OCI-M2 (cell line): ENCODE data around the gene KCNK2.

Source experiments
- DNase-seq: peaks from one replicate; lab custom pipeline; 2025; ENCODE audit not compliant: unreplicated experiment; lab: John Stamatoyannopoulos, UW

Gene KCNK2, protein sequence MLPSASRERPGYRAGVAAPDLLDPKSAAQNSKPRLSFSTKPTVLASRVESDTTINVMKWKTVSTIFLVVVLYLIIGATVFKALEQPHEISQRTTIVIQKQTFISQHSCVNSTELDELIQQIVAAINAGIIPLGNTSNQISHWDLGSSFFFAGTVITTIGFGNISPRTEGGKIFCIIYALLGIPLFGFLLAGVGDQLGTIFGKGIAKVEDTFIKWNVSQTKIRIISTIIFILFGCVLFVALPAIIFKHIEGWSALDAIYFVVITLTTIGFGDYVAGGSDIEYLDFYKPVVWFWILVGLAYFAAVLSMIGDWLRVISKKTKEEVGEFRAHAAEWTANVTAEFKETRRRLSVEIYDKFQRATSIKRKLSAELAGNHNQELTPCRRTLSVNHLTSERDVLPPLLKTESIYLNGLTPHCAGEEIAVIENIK

DNA sequence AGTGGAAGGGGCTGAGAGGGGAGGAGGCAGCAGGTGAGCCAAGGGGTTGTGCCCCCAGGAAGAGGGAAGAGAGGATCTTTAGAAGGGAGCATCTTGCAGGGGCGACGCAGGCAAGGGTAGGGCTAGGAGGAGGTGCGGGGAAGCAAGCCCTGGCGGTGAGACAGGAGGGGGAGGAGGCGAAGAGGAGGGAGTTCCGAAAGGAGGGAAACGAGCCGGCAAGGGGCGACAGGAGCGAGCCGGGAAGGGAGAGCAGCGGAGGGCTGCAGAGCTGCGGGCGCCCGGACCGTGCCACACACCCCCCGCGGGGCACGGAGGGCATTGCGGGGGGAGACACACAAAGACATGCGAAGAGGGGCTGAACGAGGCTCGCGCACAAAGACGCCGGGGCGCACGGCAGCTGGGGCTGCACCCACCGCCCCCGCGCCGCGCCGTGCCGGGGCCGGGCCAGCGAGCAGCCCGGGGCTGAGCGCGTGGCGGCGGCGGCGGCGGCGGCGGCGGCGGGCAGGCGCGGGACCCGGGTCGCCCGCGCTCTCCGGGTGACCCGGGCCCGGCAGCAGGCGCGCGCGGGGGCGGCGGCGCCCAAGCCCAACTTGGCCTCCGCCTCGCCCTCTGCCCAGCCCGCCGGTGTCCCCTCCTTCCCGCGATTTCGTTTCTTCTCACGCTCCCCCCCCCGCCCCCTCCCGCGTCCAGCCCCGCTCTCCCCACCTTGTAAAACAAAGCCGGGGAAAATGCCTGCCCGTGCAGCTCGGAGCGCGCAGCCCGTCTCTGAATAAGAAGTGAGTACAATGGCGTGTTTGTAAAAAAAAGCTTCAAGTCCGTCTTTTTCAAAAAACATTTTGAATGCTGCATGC is at the start of gene KCNK2:
Gene KCNK2 (plus strand): TSS at position 206 of the 851 bp plus-strand sequence. CDS start 649 bp downstream, outside the sequence.
- DNase-seq, result no peak

DNA sequence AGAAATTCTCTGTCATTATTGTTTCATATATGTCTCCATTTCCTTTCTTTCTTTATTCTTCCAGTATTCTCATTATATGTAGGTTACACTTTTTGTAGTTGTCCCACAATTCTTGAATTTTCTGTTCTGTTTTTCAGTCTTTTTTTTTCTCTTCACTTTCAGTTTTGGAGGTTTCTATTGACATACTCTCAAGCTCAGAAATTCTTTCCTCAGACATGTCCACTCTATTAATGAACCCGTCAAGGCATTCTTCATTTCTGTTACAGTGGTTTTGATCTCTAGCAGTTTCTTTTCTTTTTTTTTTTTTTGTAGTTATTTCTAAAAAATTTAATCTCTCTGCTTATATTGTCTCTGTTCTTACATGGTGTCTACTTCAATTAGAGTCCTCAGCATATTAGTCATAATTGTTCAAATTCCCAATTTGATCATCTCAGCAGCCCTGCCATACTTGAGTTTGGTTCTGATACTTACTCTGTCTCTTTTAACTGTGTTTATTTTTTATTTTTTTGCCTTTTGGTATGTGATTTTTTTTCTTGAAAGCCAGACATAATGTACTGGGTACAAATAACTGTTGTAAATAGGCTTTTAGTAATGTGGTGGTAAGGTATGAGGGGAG is 49.5 kb upstream of the KCNK2 start:
- DNase-seq, result no peak

DNA sequence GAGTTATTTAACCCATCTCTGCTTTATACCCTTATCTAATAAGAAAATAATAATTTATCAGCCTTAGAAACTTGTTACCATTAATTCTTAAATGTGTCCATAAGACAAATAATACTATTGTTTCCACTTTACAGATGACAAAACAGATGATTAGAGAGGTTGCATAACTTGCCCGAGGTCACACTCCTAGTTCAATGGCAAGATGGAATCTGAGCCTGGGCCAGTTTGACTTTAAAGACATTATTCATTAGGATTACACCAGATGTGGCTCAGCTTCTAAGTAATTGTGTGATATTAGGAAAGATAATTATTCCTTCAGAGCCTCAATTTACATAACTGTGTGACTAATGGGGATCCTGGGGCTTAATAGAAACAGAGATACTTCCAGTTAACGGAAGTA is 42.3 kb upstream of the KCNK2 start:
- DNase-seq, result no peak

DNA sequence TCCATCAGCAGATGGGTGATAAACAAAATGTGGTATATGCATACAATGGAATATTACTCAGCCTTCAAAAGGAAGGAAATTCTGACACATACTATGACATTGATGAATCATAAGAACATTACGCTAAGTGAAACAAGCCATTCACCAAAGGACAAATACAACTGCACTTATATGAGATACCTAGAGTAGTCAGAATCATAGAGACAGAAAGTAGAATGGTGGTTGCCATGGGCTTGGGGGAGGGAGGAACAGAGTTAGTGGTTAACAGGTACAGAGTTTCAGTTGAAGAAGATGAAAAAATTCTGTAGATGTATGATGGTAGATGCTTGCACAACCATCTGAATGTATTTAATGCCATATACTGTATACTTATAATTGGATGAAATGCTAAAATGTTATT is 39.1 kb upstream of the KCNK2 start:
- DNase-seq, result no peak

DNA sequence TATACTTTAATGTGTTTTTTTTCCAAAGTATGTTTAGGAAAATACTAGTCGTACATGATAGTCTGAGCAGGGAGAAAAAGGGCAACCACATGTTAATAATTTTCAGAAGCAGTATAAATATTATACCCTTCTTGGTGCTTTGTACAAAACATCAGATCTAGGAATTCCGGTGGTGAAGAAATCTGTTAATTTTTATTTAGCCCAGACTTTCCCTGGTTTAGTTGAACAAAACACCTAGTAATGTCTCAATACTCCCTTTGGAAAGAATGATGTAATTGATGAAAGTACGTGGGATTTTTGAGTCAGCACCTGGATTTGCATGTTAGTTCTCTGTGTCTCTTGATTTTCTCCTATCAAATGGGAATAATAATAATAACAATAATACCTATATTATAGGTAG is 38.4 kb upstream of the KCNK2 start:
- no peak for DNase-seq

DNA sequence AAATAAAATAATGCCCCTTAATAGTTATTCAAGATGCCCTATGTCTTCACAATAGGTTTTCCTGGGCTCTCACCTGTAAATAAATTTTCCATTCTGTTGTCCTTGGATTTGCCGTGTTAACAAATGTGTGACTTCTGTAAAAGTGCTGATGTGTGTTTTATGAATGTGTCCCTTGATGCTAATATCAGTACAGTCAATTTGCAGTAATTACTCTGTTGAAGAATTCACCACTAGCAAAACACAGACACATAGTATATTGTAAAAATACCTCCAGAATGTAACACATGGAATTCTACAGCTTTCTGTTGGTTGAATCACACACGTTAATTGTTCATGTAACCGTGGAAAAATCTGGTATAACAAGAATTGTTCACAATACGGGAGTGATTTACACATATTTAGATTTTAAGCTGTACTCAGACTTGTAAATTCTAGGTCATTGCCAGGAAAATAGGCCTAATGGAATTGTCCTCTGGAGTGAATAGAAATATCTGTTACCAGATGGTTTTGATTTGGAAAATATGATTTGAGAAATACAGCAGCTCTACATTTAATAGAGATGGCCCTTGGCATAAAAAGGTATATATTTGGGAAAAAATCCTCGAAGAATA is 36.7 kb upstream of the KCNK2 start:
- no peak for DNase-seq

DNA sequence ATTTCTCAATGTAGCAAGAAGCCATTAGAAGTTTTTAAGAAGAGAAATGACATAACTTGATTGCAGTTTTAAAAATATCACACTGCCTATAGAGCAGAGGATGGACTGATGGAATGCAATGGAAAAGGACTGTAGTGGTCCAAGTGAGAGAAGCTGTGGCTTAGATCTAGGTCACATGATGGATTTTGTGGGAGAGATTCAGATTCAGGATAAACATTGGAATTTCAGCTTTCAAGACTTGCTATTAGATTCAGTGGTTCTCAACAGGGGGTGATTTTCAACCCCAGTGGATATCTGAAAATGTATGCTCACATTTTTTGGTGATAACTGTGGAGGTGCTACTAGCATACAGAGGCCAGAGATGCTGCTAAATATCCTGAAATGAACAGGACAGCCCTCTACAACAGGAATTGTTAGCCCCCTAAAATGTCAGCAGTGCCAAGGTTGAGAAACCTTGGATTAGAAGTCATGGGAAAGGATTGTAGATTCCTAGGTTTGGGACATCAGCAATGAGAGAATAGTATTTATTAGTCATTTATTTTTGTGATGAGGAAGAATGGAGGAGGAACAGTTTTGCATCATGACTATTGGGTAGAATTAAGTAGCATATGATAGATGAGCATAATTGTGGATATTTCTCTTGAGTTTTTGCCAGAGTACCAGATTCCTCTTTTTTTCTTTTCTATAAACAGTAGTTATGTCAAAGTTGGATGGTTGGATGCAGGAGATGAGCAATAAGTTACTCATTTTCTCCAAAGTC is 30.1 kb upstream of the KCNK2 start:
- DNase-seq, result no peak

DNA sequence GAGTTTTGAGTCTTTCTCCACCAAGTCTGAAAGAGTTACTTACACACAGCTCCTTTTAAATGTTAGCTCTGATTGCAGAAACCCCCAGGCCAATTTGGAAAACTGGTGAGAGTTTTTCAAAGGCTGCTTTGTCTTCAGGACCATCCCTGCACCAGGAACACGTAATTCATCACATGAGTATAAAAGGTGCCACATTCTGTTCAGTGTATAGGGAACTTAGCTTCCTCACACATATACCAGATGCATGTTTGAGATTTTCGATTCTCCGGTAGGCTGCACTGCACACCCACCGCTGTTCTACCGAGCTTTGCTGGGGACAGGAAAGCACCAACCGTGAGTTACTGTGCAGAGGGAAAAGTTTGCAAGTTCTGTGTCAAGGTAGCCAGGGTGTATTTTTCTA is 28.3 kb upstream of the KCNK2 start:
- DNase-seq, result no peak

DNA sequence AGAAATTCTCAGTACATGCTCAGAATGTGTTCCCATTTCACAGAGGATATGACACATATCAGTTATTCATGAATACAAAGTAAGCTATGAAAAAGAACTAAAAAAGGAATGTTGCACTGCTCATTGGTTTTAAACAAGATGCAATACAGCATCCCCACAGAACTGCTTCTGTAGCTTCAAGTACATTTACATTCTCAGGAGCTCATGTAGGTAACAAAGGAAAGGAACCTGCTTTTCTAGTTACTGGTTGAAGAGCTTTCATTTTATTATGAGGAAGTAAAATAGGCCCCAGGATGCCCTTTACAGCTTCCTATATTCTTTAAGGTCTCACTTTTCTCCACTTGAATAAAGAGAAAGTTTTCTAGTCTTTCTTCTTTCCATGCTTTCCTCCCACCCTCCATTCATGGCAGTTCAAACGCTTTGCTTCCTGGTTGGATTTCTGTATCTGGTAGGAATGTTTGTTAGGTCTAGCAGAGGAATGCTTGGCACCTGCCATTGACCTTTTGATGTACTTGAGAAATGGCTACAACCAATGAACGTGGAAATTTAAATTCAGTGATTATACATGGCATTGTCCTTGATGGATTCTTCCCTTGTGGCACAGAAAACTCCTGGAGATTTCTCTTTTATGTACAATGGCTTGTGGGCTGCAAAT is 27.1 kb upstream of the KCNK2 start:
- no peak for DNase-seq

DNA sequence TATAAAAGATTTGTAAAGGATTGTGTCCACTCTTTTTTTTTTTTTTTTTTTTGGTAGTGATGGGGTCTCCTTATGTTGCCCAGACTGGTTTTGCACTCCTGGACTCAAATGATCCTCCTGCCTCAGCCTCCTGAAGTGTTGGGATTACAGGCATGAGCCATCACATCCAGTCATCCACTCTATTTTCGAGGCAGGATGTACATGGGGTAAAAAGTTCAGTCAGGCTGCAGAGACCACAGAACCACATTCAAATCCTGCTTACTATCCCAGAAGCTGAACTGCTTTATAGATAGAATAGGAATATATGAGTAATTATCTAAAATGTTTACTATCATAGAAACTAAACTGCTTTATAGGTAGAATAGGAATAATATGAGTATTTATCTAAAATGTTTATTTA is 26.0 kb upstream of the KCNK2 start:
- no peak for DNase-seq

DNA sequence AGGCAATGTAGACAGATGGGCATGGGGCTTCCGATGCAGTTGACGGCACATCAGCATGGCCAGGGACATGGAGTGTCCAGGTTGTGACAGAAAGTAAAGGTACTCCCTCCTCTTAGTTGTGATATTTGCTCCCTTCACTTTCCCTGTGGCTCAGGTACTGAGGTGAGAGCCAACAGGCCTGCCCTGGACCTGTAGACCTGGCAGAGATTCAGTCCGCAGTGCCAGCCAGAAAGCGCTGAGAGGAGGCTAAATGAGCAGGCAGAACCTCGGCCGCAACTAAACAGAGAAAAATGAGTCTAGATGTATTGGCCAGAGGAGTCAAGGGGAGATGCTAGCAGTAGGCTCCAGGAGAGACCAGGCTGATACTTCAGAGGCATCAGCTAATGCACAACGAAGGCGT is 22.6 kb upstream of the KCNK2 start:
- no peak for DNase-seq

DNA sequence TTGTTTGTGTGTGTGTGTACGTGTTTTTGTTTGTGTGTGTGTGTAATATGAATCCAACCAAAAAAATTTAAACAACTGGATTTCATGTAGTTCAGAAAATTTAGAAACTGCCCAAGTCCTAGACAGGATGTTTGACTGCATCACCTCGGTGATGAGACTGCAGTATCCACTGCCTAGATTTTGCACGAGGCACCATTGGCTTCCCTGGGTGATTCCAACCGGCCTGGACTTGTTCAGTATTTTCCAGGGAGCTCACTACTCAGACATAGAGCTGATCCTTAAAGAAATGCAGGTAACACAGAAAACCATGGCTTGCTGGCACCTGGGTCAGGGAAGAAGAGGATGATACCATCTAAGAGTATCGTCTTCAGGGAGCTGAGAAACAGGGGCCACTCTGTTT is 18.2 kb upstream of the KCNK2 start:
- no peak for DNase-seq

DNA sequence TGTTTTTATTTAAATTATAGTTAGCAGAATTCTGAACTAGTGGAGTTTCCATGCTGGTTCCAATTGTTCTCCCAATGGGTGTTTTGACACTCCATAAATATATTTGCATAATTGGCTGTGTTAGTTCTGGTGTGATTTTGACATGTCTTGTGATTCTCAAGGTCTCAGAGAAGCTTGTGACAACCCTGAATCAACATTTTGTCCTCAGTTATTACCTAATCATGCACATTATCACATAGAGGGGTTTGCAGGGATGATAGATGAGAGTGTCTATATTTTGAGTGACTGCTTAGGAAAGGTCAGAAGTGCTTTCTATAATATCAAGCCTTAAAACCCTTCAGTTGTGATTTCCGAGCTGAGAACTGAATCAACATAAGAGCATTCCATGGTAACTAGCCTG is 11.5 kb upstream of the KCNK2 start:
- DNase-seq, result no peak

DNA sequence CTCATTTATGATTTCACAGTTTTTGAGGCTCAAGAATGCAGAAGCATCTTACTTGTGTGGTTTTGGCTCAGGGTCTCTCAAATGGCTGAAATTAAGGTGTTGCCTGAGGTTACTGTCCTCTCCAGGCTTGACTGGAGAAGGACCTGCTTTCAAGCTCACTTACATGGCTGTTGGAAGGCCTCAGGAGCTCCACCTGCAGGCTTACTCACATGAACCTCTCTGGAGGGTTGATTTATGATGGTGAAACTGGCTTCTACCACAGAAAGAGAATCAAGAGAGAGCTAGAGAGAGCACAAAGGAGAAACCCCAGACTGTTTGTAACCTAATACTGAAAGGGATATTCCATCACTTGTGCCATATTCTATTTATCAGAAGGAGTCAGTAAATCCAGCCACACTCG is 6.2 kb upstream of the KCNK2 start:
- no peak for DNase-seq

DNA sequence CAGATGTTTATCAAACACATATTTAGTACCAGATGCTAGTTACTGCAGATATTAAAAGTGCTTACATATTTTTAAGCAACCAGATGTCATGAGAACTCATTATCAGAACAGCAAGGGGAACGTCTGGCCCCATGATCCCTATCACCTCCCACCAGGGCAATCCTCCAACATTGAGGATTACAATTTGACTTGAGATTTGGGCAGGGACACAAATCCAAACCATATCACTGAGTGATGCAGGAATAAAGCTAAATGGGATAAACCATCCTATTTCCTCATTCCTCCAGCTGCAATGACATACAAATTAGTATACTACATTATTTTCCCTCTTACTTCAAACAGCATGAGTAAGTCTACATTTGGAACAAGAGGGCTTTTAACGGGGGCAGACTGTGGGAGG is 3.1 kb upstream of the KCNK2 start:
- no peak for DNase-seq

DNA sequence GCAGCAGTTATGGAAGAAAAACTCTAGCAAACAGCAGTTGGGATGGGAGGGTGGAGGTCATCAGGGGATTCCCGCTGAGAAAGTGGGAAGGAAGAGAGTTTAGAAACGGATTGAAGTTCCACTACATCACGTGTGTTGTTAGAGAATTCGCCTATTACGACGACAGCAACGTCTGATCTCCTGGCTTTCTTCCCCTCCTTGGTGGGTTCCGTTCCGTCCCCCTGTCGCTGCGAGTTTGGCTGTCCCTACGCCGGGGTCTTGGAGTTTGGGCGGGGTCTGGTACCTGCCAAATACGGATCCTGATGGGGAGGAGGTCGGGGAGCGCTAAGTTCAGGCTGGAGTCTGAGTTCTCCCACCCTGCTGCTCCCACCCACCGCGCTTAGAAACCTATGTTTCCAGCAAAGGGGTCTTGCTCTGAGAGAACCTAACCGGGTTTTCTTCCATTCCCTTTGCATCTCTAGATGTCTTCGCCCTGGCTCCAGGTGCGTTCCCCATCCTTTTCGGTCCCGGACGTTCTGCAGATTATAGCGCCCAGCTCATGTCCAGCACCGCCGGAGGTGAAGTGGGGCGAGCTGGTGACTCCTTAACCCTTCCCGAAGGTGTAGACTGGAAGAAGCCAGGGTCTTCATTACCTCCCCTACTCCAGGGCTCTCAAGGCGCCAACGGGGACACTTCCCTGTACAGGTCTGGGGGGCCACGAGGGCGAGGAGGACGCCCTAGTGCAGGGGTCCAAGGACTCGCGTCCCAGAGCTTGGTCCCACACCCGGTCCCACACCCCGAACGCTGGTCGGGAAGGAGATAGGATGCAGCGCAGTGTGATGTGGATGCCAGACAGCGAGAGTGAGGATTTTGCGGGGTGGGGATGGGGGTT is 641 bp upstream of the KCNK2 start:
- DNase-seq, result no peak

DNA sequence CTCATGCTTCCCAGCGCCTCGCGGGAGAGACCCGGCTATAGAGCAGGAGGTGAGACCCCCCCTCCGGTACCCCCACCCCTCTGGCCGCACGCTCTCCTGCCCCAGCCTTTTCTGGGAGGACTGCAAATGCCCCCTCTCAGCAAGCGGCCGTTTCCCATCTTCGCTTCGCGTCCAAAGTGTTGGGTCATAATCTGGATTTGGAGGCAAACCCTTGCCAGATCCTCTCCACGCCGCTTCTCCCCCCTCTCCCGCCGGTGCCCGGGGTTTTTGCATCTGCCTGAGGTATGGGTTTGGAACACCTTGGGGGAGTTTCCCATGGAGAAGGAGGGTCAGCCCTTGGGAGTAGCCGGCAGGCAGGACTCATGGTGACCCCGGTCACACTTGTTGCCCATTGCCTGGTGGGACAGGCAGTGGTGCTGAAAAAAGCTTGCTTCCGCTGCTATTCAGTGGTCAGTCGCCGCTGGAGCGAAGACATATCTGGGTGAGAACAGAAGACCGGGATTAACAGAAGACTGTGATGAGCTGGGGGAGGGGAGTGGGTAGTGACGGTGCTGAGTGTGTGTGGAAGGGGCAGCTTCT is 935 bp downstream of the KCNK2 start:
- DNase-seq, result no peak

DNA sequence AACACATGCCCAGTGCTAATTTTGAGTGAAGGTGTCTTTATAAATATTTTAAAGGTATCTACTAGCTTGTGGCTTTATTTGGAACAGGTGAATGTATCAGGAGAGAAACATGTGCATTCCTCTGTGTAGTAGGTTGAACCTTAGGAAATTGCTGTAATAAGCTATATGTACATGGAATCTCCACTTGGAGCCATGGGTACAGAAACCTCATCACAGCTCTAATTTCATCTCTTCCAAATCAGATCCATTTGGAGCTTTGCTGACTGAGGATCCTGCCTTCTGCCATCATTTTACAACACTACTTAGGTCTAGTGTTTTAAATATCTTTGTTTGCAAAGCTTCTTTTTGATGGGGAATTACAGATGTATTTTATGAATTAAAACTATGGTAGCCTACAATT is 2.1 kb downstream of the KCNK2 start:
- no peak for DNase-seq

DNA sequence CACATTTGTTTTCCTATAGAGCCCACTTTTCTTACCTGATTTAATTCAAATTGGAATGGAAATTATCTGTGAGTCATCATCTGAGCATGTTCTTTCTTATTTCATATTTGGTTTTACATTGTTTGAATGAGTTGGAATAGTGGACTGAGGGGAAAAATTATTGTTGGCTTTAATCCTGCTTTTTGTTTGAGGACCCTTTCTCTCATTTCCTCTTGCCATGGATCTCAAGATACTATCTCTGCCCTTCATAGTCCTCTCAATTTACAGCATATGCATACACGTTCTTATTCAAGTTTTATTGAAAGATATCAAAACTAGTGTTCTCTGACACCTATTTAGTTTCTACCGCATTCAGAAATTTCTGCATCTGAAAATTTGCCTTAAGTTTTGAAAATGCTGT is 5.1 kb downstream of the KCNK2 start:
- DNase-seq, result no peak
